NCI-H446 (cell line): Measurements from ENCODE around the gene L1TD1.
"Not testable (repeated sequence)": the region's sequence is repeated elsewhere in the genome, so short reads cannot be mapped to it uniquely, and the experiment has no call there.

Experiments used
- DNase-seq, 2 experiments: peaks; one replicate each; lab custom pipeline; 2025; lab: John Stamatoyannopoulos, UW

Gene L1TD1

GRCh38 chr1:62237950-62238374, 43.3 kb downstream of the L1TD1 start:
- no peak for DNase-seq

GRCh38 chr1:62238507-62238906, 43.9 kb downstream of the L1TD1 start:
- DNase-seq: no peak

GRCh38 chr1:62239652-62240403, 45.2 kb downstream of the L1TD1 start:
- not testable (repeated sequence) for DNase-seq

GRCh38 chr1:62240651-62241370, 46.2 kb downstream of the L1TD1 start:
- DNase-seq: no peak

- peak in 1 of 2 experiments; percentile 9 for DNase-seq
These were observed 46.9 kb downstream of the L1TD1 start for GRCh38 chr1:62241371-62242131.

GRCh38 chr1:62244380-62244779, 49.7 kb downstream of the L1TD1 start:
- DNase-seq: not testable (repeated sequence)

GRCh38 chr1:62245201-62245600, 50.6 kb downstream of the L1TD1 start:
- no peak for DNase-seq

GRCh38 chr1:62247391-62248168, 52.9 kb downstream of the L1TD1 start:
- DNase-seq: peak in 1 of 2 experiments; percentile 17

GRCh38 chr1:62250126-62250726, 55.6 kb downstream of the L1TD1 start:
- no peak for DNase-seq

GRCh38 chr1:62259551-62259950, 64.9 kb downstream of the L1TD1 start:
- DNase-seq: no peak

- DNase-seq: no peak
These were observed 66.0 kb downstream of the L1TD1 start for GRCh38 chr1:62260688-62261087.
